Ectodermal cell (in vitro differentiated cells): Measurements from ENCODE around the gene SMPD4.
"Not testable (repeated sequence)": the region's sequence is repeated elsewhere in the genome, so short reads cannot be mapped to it uniquely, and the experiment has no call there.

Source experiments
- H3K27ac ChIP-seq: 2 replicates; pipeline ENCODE4 v1.7.0; 2013; ENCODE audit warnings: mild to moderate bottlenecking, low read depth, low read length; ENCODE audit not compliant: insufficient read depth, poor library complexity, severe bottlenecking
- H3K27me3 ChIP-seq: 2 replicates; pipeline ENCODE4 v1.7.0; 2013; ENCODE audit warnings: mild to moderate bottlenecking, low read length; ENCODE audit not compliant: insufficient read depth, control insufficient read depth, poor library complexity, severe bottlenecking
- H3K36me3 ChIP-seq: one replicate; pipeline ENCODE4 v1.7.0; 2013; ENCODE audit warnings: low read length; ENCODE audit not compliant: control insufficient read depth, insufficient read depth
- H3K4me1 ChIP-seq: one replicate; pipeline ENCODE4 v1.7.0; 2013; ENCODE audit warnings: low read length; ENCODE audit not compliant: control insufficient read depth, insufficient read depth
- H3K4me3 ChIP-seq: 2 replicates; pipeline ENCODE4 v1.7.0; 2013; ENCODE audit warnings: low read depth, low read length, control low read depth; ENCODE audit not compliant: insufficient read depth
- H3K9me3 ChIP-seq: 2 replicates; pipeline ENCODE4 v1.7.0; 2013; ENCODE audit warnings: mild to moderate bottlenecking, low read length, moderate library complexity; ENCODE audit not compliant: control insufficient read depth
- WGBS, 2 experiments: methylation state at CpG; one replicate each; pipeline ENCODE4 v1.1.7; 2013; ENCODE audit warnings: missing lambda C conversion rate in 2 of 2; 5-methylcytosine and 5-hydroxymethylcytosine counted together

SMPD4 gene

DNA sequence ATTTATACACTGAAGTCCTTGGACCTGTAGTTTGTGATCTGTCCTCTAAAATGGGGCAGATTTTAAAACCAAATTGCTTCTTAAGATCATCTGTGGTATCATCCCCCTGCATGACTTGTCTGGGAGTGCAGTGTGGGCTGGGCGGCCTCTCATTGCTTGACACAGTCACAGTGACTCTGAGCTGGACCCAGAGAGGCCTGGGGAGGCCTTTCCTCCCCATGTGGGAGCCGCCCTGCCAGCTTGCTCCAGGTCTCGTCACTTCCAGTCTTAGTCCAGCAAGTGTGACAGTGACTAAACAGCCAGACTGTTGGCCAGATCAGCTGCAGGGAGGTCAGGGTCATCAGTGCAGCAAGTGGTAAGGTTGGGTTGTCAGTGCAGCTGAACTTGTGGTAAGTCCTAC lies 21.7 kb upstream of the SMPD4 start:
- H3K27me3 ChIP-seq, H3K9me3 ChIP-seq, H3K36me3 ChIP-seq, H3K4me3 ChIP-seq, H3K4me1 ChIP-seq, H3K27ac ChIP-seq: not testable (repeated sequence)
- WGBS, 2 experiments = 92 to 97% methylated on average over 2 to 3 of the region's 3 CpGs

DNA sequence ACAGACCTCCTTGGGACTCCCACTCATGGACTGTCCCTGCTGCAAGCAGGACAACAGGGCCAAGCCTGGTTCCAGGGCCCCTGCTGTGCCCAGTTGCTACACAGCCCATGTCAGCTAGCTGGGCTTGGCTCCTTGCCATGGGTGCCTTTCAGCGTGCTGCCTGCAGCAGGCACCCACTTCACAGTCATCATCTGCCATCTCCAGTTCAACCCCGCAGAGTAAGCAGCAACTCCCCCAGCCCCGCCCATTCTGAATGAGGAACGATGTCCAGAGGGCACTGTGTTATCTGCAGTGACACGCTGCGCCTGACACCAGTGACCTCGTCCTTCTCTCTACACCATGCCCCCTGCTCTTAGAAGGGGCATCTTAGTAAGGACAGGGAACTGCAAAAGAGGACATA lies 21.1 kb upstream of the SMPD4 start:
- H3K9me3 ChIP-seq, H3K4me1 ChIP-seq, H3K27me3 ChIP-seq, H3K27ac ChIP-seq, H3K4me3 ChIP-seq, H3K36me3 ChIP-seq: not testable (repeated sequence)
- WGBS, 2 experiments = 64% methylated on average over 1 of the region's 7 CpGs; no CpG with 5 or more reads in 1 of the 2 experiments

GRCh38 chr2:130198343-130198742 lies 16.9 kb upstream of the SMPD4 start, which contains the start of gene TUBA3E:
Gene TUBA3E (minus strand): TSS chr2:130198439. CDS start chr2:130198360, 79 bp downstream.
- no peaks in the 10 kb centered on the region for H3K9me3 ChIP-seq
- H3K27me3 ChIP-seq = no peaks in the 10 kb centered on the region
- 95 to 97% methylated on average over 26 of the region's 26 CpGs for WGBS, 2 experiments
- no peak within 1 kb of the TSS for H3K4me3 ChIP-seq
- H3K27ac ChIP-seq = no peak within 1 kb of the TSS
- no peaks in the 10 kb centered on the region for H3K36me3 ChIP-seq
- no peaks in the 10 kb centered on the region for H3K4me1 ChIP-seq

- H3K27me3 ChIP-seq, H3K9me3 ChIP-seq, H3K27ac ChIP-seq, H3K4me3 ChIP-seq, H3K36me3 ChIP-seq, H3K4me1 ChIP-seq: not testable (repeated sequence)
- WGBS, 2 experiments = 89 to 94% methylated on average over 9 to 10 of the region's 13 CpGs
Observed at GRCh38 chr2:130196052-130196451, 14.7 kb upstream of the SMPD4 start.

DNA sequence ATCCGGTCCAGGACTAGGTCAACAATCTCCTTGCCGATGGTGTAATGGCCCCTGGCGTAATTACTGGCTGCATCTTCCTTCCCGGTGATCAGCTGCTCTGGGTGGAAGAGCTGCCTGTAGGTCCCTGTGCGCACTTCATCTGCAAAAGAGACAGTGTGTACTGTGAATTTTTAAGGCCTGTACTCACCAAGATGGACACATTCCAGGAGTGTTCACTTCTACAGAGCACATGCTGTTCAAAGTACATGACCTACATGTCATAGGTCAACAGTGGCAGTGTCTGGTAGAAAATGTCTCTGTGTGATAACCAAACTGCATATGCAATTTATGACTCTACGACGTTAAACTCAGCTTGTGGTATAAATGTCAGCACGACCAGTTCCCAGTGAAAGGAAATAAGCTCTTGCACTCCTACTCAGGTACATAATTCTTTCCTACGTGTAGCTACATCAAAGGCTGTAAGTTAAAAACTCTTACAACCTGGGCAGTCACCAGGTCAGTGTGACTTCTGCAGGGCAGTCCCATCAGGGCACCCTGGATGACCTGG lies 13.8 kb upstream of the SMPD4 start:
- not testable (repeated sequence) for H3K9me3 ChIP-seq, H3K4me3 ChIP-seq, H3K27me3 ChIP-seq, H3K36me3 ChIP-seq, H3K4me1 ChIP-seq, H3K27ac ChIP-seq
- WGBS, 2 experiments = 89 to 95% methylated on average over 9 of the region's 9 CpGs

DNA sequence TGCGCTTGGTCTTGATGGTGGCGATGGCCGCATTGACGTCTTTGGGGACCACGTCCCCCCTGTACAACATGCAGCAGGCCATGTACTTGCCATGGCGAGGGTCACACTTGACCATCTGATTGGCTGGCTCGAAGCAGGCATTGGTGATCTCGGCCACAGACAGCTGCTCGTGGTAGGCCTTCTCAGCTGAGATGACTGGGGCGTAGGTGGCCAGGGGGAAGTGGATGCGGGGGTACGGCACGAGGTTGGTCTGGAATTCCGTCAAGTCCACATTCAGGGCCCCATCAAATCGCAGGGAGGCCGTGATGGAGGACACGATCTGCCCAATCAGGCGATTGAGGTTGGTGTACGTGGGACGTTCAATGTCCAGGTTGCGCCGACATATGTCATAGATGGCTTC lies 12.4 kb upstream of the SMPD4 start:
- WGBS, 2 experiments = 86 to 87% methylated on average over 15 to 17 of the region's 22 CpGs
- H3K4me3 ChIP-seq, H3K9me3 ChIP-seq, H3K4me1 ChIP-seq, H3K27me3 ChIP-seq, H3K27ac ChIP-seq, H3K36me3 ChIP-seq: not testable (repeated sequence)

GRCh38 chr2:130192451-130192850 lies 11.0 kb upstream of the SMPD4 start:
- H3K4me3 ChIP-seq, H3K4me1 ChIP-seq, H3K9me3 ChIP-seq, H3K27me3 ChIP-seq, H3K36me3 ChIP-seq, H3K27ac ChIP-seq: not testable (repeated sequence)
- 80 to 85% methylated on average over 3 of the region's 3 CpGs for WGBS, 2 experiments

GRCh38 chr2:130191319-130191718 lies 9.9 kb upstream of the SMPD4 start:
- WGBS, 2 experiments = 90 to 93% methylated on average over 6 of the region's 6 CpGs
- not testable (repeated sequence) for H3K4me3 ChIP-seq, H3K4me1 ChIP-seq, H3K27me3 ChIP-seq, H3K36me3 ChIP-seq, H3K9me3 ChIP-seq, H3K27ac ChIP-seq

DNA sequence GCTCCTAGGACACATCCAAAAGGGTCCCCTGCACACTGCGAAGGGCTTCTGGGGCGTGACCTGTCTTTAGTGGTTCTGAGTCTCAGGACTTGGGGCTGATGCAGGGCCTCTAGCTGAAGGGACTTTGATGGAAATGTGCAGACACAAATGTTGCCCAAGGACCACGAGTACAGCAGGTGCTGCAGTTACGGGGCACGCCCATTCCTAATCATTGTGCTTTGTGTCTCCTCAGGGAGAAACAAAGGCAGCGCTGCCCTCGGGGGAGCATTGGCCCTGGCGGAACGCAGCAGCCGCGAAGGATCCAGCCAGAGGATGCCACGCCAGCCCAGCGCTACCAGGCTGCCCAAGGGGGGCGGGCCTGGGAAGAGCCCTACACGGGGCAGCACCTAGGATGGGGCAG lies 8.8 kb upstream of the SMPD4 start:
- Histone ChIP-seq H3K27me3 (no peaks in the 10 kb centered on the region), H3K4me1 (no peaks in the 10 kb centered on the region), H3K9me3 (no peaks in the 10 kb centered on the region), H3K36me3 (no peaks in the 10 kb centered on the region), H3K27ac (no peak overlapping the region), H3K4me3 (no peak overlapping the region)
- WGBS, 2 experiments = 93 to 95% methylated on average over 15 of the region's 15 CpGs

DNA sequence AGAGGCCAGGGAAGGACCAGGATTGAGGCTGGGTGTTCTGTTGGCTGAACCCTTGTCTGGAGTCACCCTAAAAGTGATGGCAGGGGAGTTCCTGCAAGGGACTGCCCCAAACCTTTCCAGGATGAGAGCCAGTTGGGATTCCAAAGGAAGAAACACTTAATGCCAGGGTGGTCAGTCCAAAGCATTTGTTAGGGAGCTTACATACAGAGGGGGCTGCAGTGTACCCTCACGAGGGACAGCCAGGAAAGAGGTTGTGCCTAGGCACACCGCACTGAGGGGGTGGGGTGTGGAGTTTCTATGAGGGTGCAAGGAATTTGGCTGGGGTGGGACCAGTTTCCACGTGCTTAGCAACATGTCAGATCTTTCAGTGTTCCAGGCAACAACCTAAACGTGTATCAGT lies 7.6 kb upstream of the SMPD4 start:
- WGBS, 2 experiments = 92% methylated on average over 3 to 4 of the region's 4 CpGs
- not testable (repeated sequence) for H3K27me3 ChIP-seq

More for the DNA sequence above, 7.6 kb upstream of the SMPD4 start:
- H3K36me3 ChIP-seq, H3K27ac ChIP-seq, H3K9me3 ChIP-seq, H3K4me3 ChIP-seq, H3K4me1 ChIP-seq: not testable (repeated sequence)
